NCI-H774 (cell line): ENCODE results near the gene ELP4.

Source experiments
- DNase-seq: peaks from one replicate; lab custom pipeline; 2025; lab: John Stamatoyannopoulos, UW

Gene ELP4

GRCh38 chr11:31779374-31779791 lies 269.8 kb downstream of the ELP4 start:
- DNase-seq, result no peak

- DNase-seq, result peak; percentile 25
These were observed 270.5 kb downstream of the ELP4 start for GRCh38 chr11:31780078-31780477.

GRCh38 chr11:31780480-31780971 lies 271.0 kb downstream of the ELP4 start:
- DNase-seq, result no peak

GRCh38 chr11:31782257-31782656 lies 272.7 kb downstream of the ELP4 start:
- no peak for DNase-seq

- DNase-seq, result no peak
These were observed 273.7 kb downstream of the ELP4 start for GRCh38 chr11:31783252-31783651.

- no peak for DNase-seq
These were observed 275.0 kb downstream of the ELP4 start for GRCh38 chr11:31784611-31785010.

GRCh38 chr11:31786996-31787685 lies 277.6 kb downstream of the ELP4 start:
- no peak for DNase-seq

- DNase-seq, result no peak
These were observed 278.5 kb downstream of the ELP4 start for GRCh38 chr11:31788085-31788484.

- DNase-seq, result no peak
These were observed 281.1 kb downstream of the ELP4 start for GRCh38 chr11:31790649-31791048.

- DNase-seq, result no peak
These were observed 282.5 kb downstream of the ELP4 start for GRCh38 chr11:31792036-31792435.

- no peak for DNase-seq
These were observed 282.9 kb downstream of the ELP4 start for GRCh38 chr11:31792456-31792855.

GRCh38 chr11:31793264-31793663 lies 283.7 kb downstream of the ELP4 start:
- no peak for DNase-seq

GRCh38 chr11:31794548-31794947 lies 285.0 kb downstream of the ELP4 start:
- DNase-seq, result no peak

GRCh38 chr11:31795706-31796498 lies 286.3 kb downstream of the ELP4 start:
- DNase-seq, result no peak

GRCh38 chr11:31796499-31797189 lies 287.1 kb downstream of the ELP4 start:
- no peak for DNase-seq

- DNase-seq, result no peak
These were observed 287.9 kb downstream of the ELP4 start for GRCh38 chr11:31797190-31798056.

GRCh38 chr11:31798057-31798553 lies 288.5 kb downstream of the ELP4 start:
- no peak for DNase-seq

GRCh38 chr11:31798554-31799434 lies 289.2 kb downstream of the ELP4 start:
- DNase-seq, result no peak

- DNase-seq, result no peak
These were observed 290.1 kb downstream of the ELP4 start for GRCh38 chr11:31799435-31800397.
